Liver (tissue), 9 donors: Measurements from ENCODE around the gene FNDC10. TPM values are rescaled to one million over a fixed set of nuclear protein-coding genes. Genes with fewer than 3 reads are reported as not detected.

Experiments used
- DNase-seq: peaks from one replicate; pipeline ENCODE4 v3.0.0-alpha.2; 2017; ENCODE audit warnings: low spot score
- H3K27ac ChIP-seq, 2 donors: one replicate each; pipeline ENCODE4 v1.7.0; 2013; ENCODE audit warnings: inconsistent platforms in 2 of 2, low read length in 2 of 2, control low read depth in 1 of 2, low read depth in 1 of 2, mild to moderate bottlenecking in 1 of 2
- H3K27me3 ChIP-seq, 4 donors: one replicate each; pipeline versions ENCODE4 v1.6.1 to v1.7.0; 2013; ENCODE audit warnings: low read length in 3 of 4, inconsistent platforms in 1 of 4, mild to moderate bottlenecking in 1 of 4, moderate library complexity in 1 of 4; ENCODE audit not compliant: control insufficient read depth in 4 of 4, insufficient read depth in 4 of 4
- H3K36me3 ChIP-seq, 4 donors: one replicate each; pipeline versions ENCODE4 v1.6.1 to v1.7.0; 2013; ENCODE audit warnings: low read length in 3 of 4, mild to moderate bottlenecking in 3 of 4, low read depth in 1 of 4, moderate library complexity in 1 of 4; ENCODE audit not compliant: control insufficient read depth in 4 of 4, insufficient read depth in 3 of 4
- H3K4me1 ChIP-seq, 4 donors: one replicate each; pipeline versions ENCODE4 v1.6.1 to v1.7.0; 2013; ENCODE audit warnings: low read length in 3 of 4, mild to moderate bottlenecking in 3 of 4, moderate library complexity in 1 of 4; ENCODE audit not compliant: control insufficient read depth in 4 of 4, insufficient read depth in 4 of 4
- H3K4me3 ChIP-seq, 3 donors: one replicate each; pipeline versions ENCODE4 v1.6.1 to v1.7.0; 2013; ENCODE audit warnings: low read length in 3 of 3, control low read depth in 1 of 3, low read depth in 1 of 3, mild to moderate bottlenecking in 1 of 3
- H3K9ac ChIP-seq, 2 donors: one replicate each; pipeline ENCODE4 v1.7.0; 2013; ENCODE audit warnings: low read length in 2 of 2, mild to moderate bottlenecking in 2 of 2, moderate library complexity in 2 of 2, control low read depth in 1 of 2, low read depth in 1 of 2
- H3K9me3 ChIP-seq, 4 donors: one replicate each; pipeline versions ENCODE4 v1.6.1 to v1.7.0; 2013; ENCODE audit warnings: low read length in 3 of 4; ENCODE audit not compliant: control insufficient read depth in 4 of 4
- ATF3 ChIP-seq: IDR thresholded peaks from 2 replicates; pipeline ENCODE4 v1.6.1; 2016; ENCODE audit warnings: antibody characterized with exemption
- FOXA2 ChIP-seq: IDR thresholded peaks from 2 replicates; pipeline ENCODE4 v1.6.1; 2016; ENCODE audit warnings: antibody characterized with exemption
- HNF4A ChIP-seq, 2 donors: conservative IDR thresholded peaks; 2 replicates each; pipeline ENCODE4 v1.6.1; 2016; ENCODE audit warnings: antibody characterized with exemption in 2 of 2, mild to moderate bottlenecking in 2 of 2
- JUND ChIP-seq, 2 donors: IDR thresholded peaks; 2 replicates each; pipeline ENCODE4 v1.6.1; 2016; ENCODE audit warnings: antibody characterized with exemption in 2 of 2
- MAX ChIP-seq: IDR thresholded peaks from 2 replicates; pipeline ENCODE4 v1.6.1; 2016; ENCODE audit warnings: antibody characterized with exemption
- RAD21 ChIP-seq, 2 donors: IDR thresholded peaks; 2 replicates each; pipeline ENCODE4 v1.6.1; 2016; ENCODE audit warnings: antibody characterized with exemption in 2 of 2, mild to moderate bottlenecking in 2 of 2
- REST ChIP-seq: IDR thresholded peaks from 2 replicates; pipeline ENCODE4 v1.6.1; 2016; ENCODE audit warnings: antibody characterized with exemption, mild to moderate bottlenecking
- RXRA ChIP-seq, 2 donors: IDR thresholded peaks; 2 replicates each; pipeline ENCODE4 v1.6.1; 2017 to 2018; ENCODE audit warnings: antibody characterized with exemption in 2 of 2, mild to moderate bottlenecking in 1 of 2
- SP1 ChIP-seq: IDR thresholded peaks from 2 replicates; pipeline ENCODE4 v1.6.1; 2018; ENCODE audit warnings: antibody characterized with exemption, mild to moderate bottlenecking
- TAF1 ChIP-seq: conservative IDR thresholded peaks from 2 replicates; pipeline ENCODE4 v1.6.1; 2016; ENCODE audit warnings: antibody characterized with exemption, mild to moderate bottlenecking
- ZBTB33 ChIP-seq: IDR thresholded peaks from 2 replicates; pipeline ENCODE4 v1.6.1; 2016; ENCODE audit warnings: antibody characterized with exemption
- WGBS: extraction: QIAGEN DNeasy Blood & Tissue Kit; methylation state at CpG from one replicate; pipeline ENCODE4 v1.1.7; 2013; 5-methylcytosine and 5-hydroxymethylcytosine counted together
- polyA plus RNA-seq, 2 donors: library from polyadenylated mRNA; stranded (reverse) in 1 of 2; unstranded in 1 of 2; fragments of 200-250 nt in 1 of 2; fragments of >200 nt in 1 of 2; fragmentation: Nextera tagmentation in 1 of 2; extraction: Ambion mirVana in 1 of 2; gene quantifications; one replicate each; pipeline versions ENCODE4 v1.2.1 to v1.2.3, GENCODE V29; 2013 to 2015
- total RNA-seq, 2 donors: library from RNA; depleted of rRNA; stranded (reverse); fragments of >200 nt; gene quantifications; one replicate each; pipeline ENCODE4 v1.2.3, GENCODE V29; 2014
- donor health status: healthy.
- donor health status: healthy.
- donor health status: healthy.
- donor health status: healthy.
- donor health status: healthy.

Gene FNDC10
- total and polyA plus RNA-seq, 4 donors: 0.08 to 0.58 (median 0.25) TPM

GRCh38 chr1:1594602-1595260 is 5.2 kb downstream of the FNDC10 start:
- no peak for DNase-seq
- H3K9me3 ChIP-seq: no peaks in the 10 kb centered on the region
- H3K36me3 ChIP-seq: no peaks in the 10 kb centered on the region
- H3K4me3 ChIP-seq: no peak overlapping the region
- peaks cover 0 to 7% (median 2%) of the 10 kb centered on the region in 4 donors for H3K27me3 ChIP-seq
- no peak overlapping the region for H3K9ac ChIP-seq
- H3K27ac ChIP-seq: no peak overlapping the region
- H3K4me1 ChIP-seq: peaks cover 0 to 14% (median 7%) of the 10 kb centered on the region in 4 donors
- WGBS: 64% methylated on average over 10 of the region's 10 CpGs
- TF ChIP-seq ZBTB33 (no peak), HNF4A (conservative IDR thresholded peaks at IDR 0.05) (no peak), SP1 (no peak)

DNA sequence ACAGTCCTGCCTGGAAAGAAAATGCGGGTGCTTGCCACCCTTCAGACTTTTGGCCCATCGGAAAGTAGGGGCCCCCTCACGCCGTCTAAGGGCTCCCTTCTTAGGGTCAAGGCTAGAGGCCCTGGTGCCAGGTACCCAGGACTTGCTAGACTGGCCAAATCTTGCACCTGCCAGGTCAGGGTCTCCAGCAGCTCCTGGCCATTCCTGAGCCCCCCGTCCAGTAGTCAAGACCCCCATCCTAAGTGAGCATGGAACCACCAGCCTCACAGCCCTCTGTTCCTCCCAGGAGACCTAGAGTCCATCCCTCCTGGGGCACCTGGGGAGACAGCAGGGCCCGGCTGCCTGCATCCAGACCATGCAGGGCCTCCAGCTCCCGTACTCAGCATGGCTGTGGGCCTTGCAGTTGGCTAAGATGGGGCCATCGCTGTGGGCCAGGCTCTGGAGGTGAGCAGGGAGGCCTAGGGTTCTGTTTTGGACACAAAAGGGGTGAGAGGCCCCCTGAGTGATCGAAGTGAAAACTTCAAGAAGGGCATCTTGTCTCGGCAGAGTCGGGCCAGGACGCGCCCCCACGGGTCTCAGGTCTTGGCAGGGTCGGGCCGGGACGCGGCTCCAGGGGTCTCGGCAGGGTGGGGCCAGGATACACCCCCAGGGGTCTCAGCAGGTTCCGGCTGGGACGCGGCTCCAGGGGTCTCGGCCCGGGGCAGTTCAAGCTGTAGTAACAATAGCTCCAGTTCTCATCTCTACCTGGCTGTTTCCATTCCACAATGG is 5.9 kb downstream of the FNDC10 start:
- no peak overlapping the region for H3K27ac ChIP-seq
- TF ChIP-seq JUND (IDR thresholded peaks at IDR 0.05) (no peak), ATF3 (no peak), SP1 (no peak), REST (no peak), TAF1 (no peak), HNF4A (conservative IDR thresholded peaks at IDR 0.05) (no peak), MAX (no peak), RXRA (IDR thresholded peaks at IDR 0.05) (no peak), FOXA2 (no peak), RAD21 (IDR thresholded peaks at IDR 0.05) (no peak)
- H3K9ac ChIP-seq: no peak overlapping the region
- H3K4me3 ChIP-seq: no peak overlapping the region
- peaks cover 0 to 7% (median 2%) of the 10 kb centered on the region in 4 donors for H3K27me3 ChIP-seq
- H3K36me3 ChIP-seq: no peaks in the 10 kb centered on the region
- H3K9me3 ChIP-seq: no peaks in the 10 kb centered on the region
- peaks cover 0 to 7% (median 3%) of the 10 kb centered on the region in 4 donors for H3K4me1 ChIP-seq
- WGBS: 82% methylated on average over 24 of the region's 24 CpGs
- no peak for DNase-seq
